Esophagus muscularis mucosa (tissue), 3 donors: ENCODE data around the gene STK32B.

ENCODE experiments used
- CTCF ChIP-seq, 3 experiments: fragments of 200-600 bp in 2 of 3; fragments of 450-650 bp in 1 of 3; sonication (generic) in 2 of 3; IDR thresholded peaks; one replicate each; pipeline ENCODE4 v1.5.1; 2017 to 2019; ENCODE audit warnings: antibody characterized with exemption in 3 of 3, mild to moderate bottlenecking in 2 of 3, moderate library complexity in 1 of 3
- POLR2AphosphoS5 ChIP-seq, 2 donors: sonication (generic); formaldehyde crosslinking; IDR thresholded peaks; one replicate each; pipeline ENCODE4 v1.6.1; 2017; ENCODE audit warnings: antibody characterized with exemption in 2 of 2

DNA sequence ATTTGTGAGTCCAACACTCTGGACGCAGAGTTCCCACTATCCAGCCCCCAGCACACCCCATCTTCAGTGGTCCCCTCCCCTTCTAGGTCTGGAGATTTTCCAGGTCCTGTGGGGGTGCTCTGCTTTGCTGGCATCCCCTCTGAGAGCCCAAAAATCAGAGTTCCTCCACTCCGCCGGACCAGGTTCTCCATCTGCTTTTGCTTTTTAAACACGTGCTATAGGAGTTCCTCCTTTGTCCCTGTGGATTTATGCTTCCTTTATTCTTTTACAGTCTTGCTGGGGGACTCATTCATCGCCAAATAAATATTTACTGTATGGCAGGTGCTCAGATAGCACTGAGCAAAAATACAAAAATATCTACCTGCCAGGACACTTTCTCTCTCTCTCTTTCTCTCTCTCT, 324.7 kb downstream of the STK32B start:
- no peak for TF ChIP-seq CTCF (IDR thresholded peaks at IDR 0.05)
- TF ChIP-seq POLR2AphosphoS5 (IDR thresholded peaks at IDR 0.05) = no peak
